GM12873 (cell line): ENCODE results near the gene FDX2.

Source experiments
- CTCF ChIP-seq: IDR thresholded peaks from 2 replicates; pipeline ENCODE4 v1.5.1; 2012; ENCODE audit warnings: low read depth, mild to moderate bottlenecking, moderate library complexity, low read length, control low read depth; ENCODE audit not compliant: insufficient read depth; ENCODE audit errors: missing control alignments

The FDX2 gene

GRCh38 chr19:10353793-10354391 lies 38.1 kb upstream of the FDX2 start:
- TF ChIP-seq CTCF, result no peak

GRCh38 chr19:10352764-10353671 lies 37.2 kb upstream of the FDX2 start:
- no peak for TF ChIP-seq CTCF

- no peak for TF ChIP-seq CTCF
Measured at GRCh38 chr19:10346509-10346908, 30.7 kb upstream of the FDX2 start.

- no peak for TF ChIP-seq CTCF
Measured at GRCh38 chr19:10344780-10345179, 29.0 kb upstream of the FDX2 start.

- TF ChIP-seq CTCF, result no peak
Measured at GRCh38 chr19:10343495-10343894, 27.7 kb upstream of the FDX2 start.

GRCh38 chr19:10339977-10340376 lies 24.2 kb upstream of the FDX2 start:
- no peak for TF ChIP-seq CTCF

- TF ChIP-seq CTCF, result no peak
Measured at GRCh38 chr19:10339380-10339960, 23.7 kb upstream of the FDX2 start, which contains the start of gene ICAM3. Gene ICAM3, minus strand, starts transcription at chr19:10339624. Its CDS starts 10 bp downstream, at chr19:10339614.
